ENCODE results near the gene RABL2A. TPM values are rescaled to one million over a fixed set of nuclear protein-coding genes. Genes with fewer than 3 reads are reported as not detected.
"Not testable (repeated sequence)": the region's sequence is repeated elsewhere in the genome, so short reads cannot be mapped to it uniquely, and the experiment has no call there.

The RABL2A gene
- total RNA-seq, 1 donor from 2014 or later = 11.1 TPM

- no peak for DNase-seq (ENCODE audit: low spot score)
- TF ChIP-seq, protein P1, sequence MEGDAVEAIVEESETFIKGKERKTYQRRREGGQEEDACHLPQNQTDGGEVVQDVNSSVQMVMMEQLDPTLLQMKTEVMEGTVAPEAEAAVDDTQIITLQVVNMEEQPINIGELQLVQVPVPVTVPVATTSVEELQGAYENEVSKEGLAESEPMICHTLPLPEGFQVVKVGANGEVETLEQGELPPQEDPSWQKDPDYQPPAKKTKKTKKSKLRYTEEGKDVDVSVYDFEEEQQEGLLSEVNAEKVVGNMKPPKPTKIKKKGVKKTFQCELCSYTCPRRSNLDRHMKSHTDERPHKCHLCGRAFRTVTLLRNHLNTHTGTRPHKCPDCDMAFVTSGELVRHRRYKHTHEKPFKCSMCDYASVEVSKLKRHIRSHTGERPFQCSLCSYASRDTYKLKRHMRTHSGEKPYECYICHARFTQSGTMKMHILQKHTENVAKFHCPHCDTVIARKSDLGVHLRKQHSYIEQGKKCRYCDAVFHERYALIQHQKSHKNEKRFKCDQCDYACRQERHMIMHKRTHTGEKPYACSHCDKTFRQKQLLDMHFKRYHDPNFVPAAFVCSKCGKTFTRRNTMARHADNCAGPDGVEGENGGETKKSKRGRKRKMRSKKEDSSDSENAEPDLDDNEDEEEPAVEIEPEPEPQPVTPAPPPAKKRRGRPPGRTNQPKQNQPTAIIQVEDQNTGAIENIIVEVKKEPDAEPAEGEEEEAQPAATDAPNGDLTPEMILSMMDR (IDR thresholded peaks at IDR 0.05) = no peak
- Mint-ChIP-seq H3K4me3 (ENCODE audit: unreplicated experiment) (no peak overlapping the region), H3K4me1 (ENCODE audit: low read depth) (no peaks in the 10 kb centered on the region), H3K27ac (ENCODE audit: unreplicated experiment) (no peak overlapping the region), H3K9me3 (ENCODE audit: low read depth) (peaks cover 5% of the 10 kb centered on the region), H3K36me3 (ENCODE audit: low read depth) (no peaks in the 10 kb centered on the region), H3K27me3 (ENCODE audit: low read depth) (peaks cover 7% of the 10 kb centered on the region)
Observed at GRCh38 chr2:113676623-113677266, 49.7 kb downstream of the RABL2A start.

DNA sequence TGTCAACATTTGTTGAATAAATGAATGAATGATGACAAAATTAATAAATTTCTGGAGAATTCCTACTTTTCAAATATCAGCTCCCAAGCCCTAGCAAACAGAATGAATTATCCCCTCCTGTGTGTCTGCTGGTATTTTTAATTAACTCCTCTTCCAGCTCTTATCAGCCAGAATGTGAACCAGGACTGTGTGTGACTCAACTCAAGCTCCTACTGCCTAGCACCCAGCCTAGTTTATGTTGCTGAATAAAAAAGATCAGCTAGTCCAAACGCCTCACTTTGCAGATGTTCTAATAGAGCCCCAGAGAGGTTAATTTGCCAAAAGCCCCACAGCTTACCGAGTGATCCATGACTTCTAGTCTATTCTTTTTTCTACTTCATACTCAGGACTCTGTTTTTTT, 50.3 kb downstream of the RABL2A start:
- Mint-ChIP-seq H3K4me3 (ENCODE audit: unreplicated experiment) (no peak overlapping the region), H3K4me1 (ENCODE audit: low read depth) (no peaks in the 10 kb centered on the region), H3K36me3 (ENCODE audit: low read depth) (peaks cover 3% of the 10 kb centered on the region), H3K27ac (ENCODE audit: unreplicated experiment) (no peak overlapping the region), H3K9me3 (ENCODE audit: low read depth) (peaks cover 10% of the 10 kb centered on the region), H3K27me3 (ENCODE audit: low read depth) (peaks cover 7% of the 10 kb centered on the region)
- TF ChIP-seq, protein P1 (IDR thresholded peaks at IDR 0.05) = no peak
- no peak for DNase-seq (ENCODE audit: low spot score)

DNA sequence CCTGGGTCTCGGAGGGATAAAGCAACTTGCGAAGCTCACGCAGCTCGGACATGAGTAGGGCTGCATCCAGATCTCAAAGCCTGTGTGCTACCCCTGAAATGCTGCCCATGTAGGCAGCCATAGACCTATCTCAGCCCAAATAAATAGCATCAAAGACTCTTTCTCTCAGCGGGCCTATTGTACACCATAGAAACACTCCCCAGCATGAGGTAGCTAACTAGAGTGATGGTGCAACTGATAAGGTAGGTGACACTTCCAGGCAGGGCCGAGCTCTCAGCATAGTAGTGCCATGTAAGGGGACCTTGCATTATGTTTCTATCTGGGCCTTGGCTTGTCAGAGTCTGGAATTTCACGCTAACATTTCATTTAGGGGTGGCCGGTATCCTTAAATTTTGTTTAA, 52.4 kb downstream of the RABL2A start:
- Mint-ChIP-seq H3K4me3 (ENCODE audit: unreplicated experiment) (no peak overlapping the region), H3K36me3 (ENCODE audit: low read depth) (peaks cover 3% of the 10 kb centered on the region), H3K27ac (ENCODE audit: unreplicated experiment) (no peak overlapping the region), H3K27me3 (ENCODE audit: low read depth) (peaks cover 10% of the 10 kb centered on the region), H3K9me3 (ENCODE audit: low read depth) (peaks cover 13% of the 10 kb centered on the region), H3K4me1 (ENCODE audit: low read depth) (no peaks in the 10 kb centered on the region)
- DNase-seq (ENCODE audit: low spot score) = no peak
- TF ChIP-seq, protein P1 (IDR thresholded peaks at IDR 0.05) = no peak

DNA sequence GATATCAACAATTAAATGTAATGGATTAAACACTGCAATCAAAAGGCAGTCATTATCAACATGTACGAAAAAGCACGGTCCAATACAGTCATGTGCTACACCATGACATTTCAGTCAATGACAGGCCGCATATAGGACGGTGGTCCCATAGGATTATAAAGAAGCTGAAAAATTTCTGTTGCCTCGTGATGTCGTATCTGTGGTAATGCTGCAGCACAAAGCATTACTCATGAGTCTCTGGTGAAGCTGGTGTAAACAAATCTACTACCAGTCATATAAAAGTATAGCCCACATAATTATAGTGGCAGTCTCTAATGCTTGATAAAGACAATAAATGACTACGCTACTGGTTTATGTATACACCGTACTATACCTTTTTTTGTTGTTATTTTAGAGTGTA, 58.4 kb downstream of the RABL2A start:
- Mint-ChIP-seq H3K27me3 (ENCODE audit: low read depth) (peaks cover 10% of the 10 kb centered on the region), H3K4me1 (ENCODE audit: low read depth) (no peaks in the 10 kb centered on the region), H3K27ac (ENCODE audit: unreplicated experiment) (no peak overlapping the region), H3K36me3 (ENCODE audit: low read depth) (peaks cover 3% of the 10 kb centered on the region), H3K9me3 (ENCODE audit: low read depth) (peaks cover 13% of the 10 kb centered on the region), H3K4me3 (ENCODE audit: unreplicated experiment) (no peak overlapping the region)
- DNase-seq (ENCODE audit: low spot score) = no peak
- TF ChIP-seq, protein P1 (IDR thresholded peaks at IDR 0.05) = no peak

DNA sequence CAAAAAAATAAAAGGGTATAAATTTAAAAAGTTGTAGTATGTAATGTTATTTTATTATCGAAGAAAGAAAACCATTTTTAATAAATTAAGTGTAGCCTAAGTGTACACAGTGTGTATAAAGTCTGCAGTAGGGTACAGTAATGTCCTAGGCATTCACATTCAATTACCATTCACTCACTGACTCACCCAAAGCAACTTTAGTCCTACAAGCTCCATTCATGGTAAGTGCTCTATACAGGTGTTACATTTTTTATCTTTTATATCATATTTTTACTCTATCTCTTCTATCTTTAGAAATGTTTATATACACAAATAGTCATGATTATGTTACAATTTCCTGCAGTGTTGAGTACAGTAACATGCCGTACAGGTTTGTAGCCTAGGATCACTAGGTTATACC, 59.5 kb downstream of the RABL2A start:
- TF ChIP-seq, protein P1 (IDR thresholded peaks at IDR 0.05) = no peak
- H3K27ac Mint-ChIP-seq (ENCODE audit: unreplicated experiment) = no peak overlapping the region
- H3K4me1 Mint-ChIP-seq (ENCODE audit: low read depth) = no peaks in the 10 kb centered on the region
- H3K9me3 Mint-ChIP-seq (ENCODE audit: low read depth) = peaks cover 10% of the 10 kb centered on the region
- H3K36me3 Mint-ChIP-seq (ENCODE audit: low read depth) = peaks cover 3% of the 10 kb centered on the region
- DNase-seq (ENCODE audit: low spot score) = no peak
- peaks cover 12% of the 10 kb centered on the region for H3K27me3 Mint-ChIP-seq (ENCODE audit: low read depth)
- no peak overlapping the region for H3K4me3 Mint-ChIP-seq (ENCODE audit: unreplicated experiment)

GRCh38 chr2:113690871-113691270, 63.8 kb downstream of the RABL2A start:
- H3K9me3 Mint-ChIP-seq (ENCODE audit: low read depth); H3K27ac Mint-ChIP-seq (ENCODE audit: unreplicated experiment); H3K4me3 Mint-ChIP-seq (ENCODE audit: unreplicated experiment); H3K36me3 Mint-ChIP-seq (ENCODE audit: low read depth); DNase-seq (ENCODE audit: low spot score); H3K4me1 Mint-ChIP-seq (ENCODE audit: low read depth): not testable (repeated sequence)
- H3K27me3 Mint-ChIP-seq (ENCODE audit: low read depth) = peaks cover 13% of the 10 kb centered on the region
